WTC11 (cell line): ENCODE data around the gene RETN. TPM values are rescaled to one million over a fixed set of nuclear protein-coding genes. Genes with fewer than 3 reads are reported as not detected.

Source experiments
- ATAC-seq: fragments of 200-7000 bp; cut with Tn5 transposase; 2 replicates; pipeline ENCODE4 v1.10.0; 2021; ENCODE audit warnings: mild to moderate bottlenecking, moderate library complexity
- CTCF ChIA-PET: fragments of 300-600 bp; sonication (Branson Sonifier 250); formaldehyde crosslinking; loops from one replicate; lab custom pipeline; 2021; ENCODE audit warnings: antibody characterized with exemption; lab: Charles Lee
- POLR2A ChIA-PET: fragments of 350-600 bp; sonication (Branson Sonifier 250); formaldehyde crosslinking; loops from one replicate; lab custom pipeline; 2021; ENCODE audit warnings: antibody characterized with exemption; lab: Charles Lee
- DNase-seq: peaks from one replicate; pipeline ENCODE4 v3.0.0; 2021; ENCODE audit warnings: low spot score
- H3K27ac Mint-ChIP-seq: 2 replicates; pipeline ENCODE4 v1.8.0; 2021; ENCODE audit warnings: mixed read lengths
- H3K27me3 Mint-ChIP-seq: 2 replicates; pipeline ENCODE4 v1.8.0; 2021; ENCODE audit warnings: low read depth, mild to moderate bottlenecking, moderate library complexity, mixed read lengths
- H3K36me3 Mint-ChIP-seq: 2 replicates; pipeline ENCODE4 v1.8.0; 2021; ENCODE audit warnings: mixed read lengths
- H3K4me1 Mint-ChIP-seq: 2 replicates; pipeline ENCODE4 v1.8.0; 2022; ENCODE audit warnings: mixed read lengths
- H3K4me3 Mint-ChIP-seq: 2 replicates; pipeline ENCODE4 v1.8.0; 2021; ENCODE audit warnings: mild to moderate bottlenecking, moderate library complexity, mixed read lengths
- H3K9me3 Mint-ChIP-seq: 2 replicates; pipeline ENCODE4 v1.8.0; 2021; ENCODE audit warnings: mixed read lengths
- ATF3 ChIP-seq: sonication (generic); formaldehyde crosslinking; conservative IDR thresholded peaks from 2 replicates; pipeline ENCODE4 v1.8.1; 2022; ENCODE audit warnings: mild to moderate bottlenecking, missing genetic modification reagents
- CTCF ChIP-seq: fragments of 200-600 bp; IDR thresholded peaks from 2 replicates; pipeline ENCODE4 v1.8.0; 2022; ENCODE audit warnings: antibody characterized with exemption
- ERG ChIP-seq: fragments of 250-450 bp; sonication (Bioruptor Pico); IDR thresholded peaks from 2 replicates; pipeline ENCODE4 v1.8.0; 2021; ENCODE audit warnings: mild to moderate bottlenecking
- GRHL2 ChIP-seq: fragments of 250-450 bp; sonication (Bioruptor Pico); IDR thresholded peaks from 2 replicates; pipeline ENCODE4 v1.8.0; 2022; ENCODE audit warnings: mild to moderate bottlenecking, moderate library complexity; ENCODE audit not compliant: insufficient replicate concordance, severe bottlenecking
- SP1 ChIP-seq: sonication (generic); formaldehyde crosslinking; conservative IDR thresholded peaks from 2 replicates; pipeline ENCODE4 v1.8.1; 2022; ENCODE audit warnings: missing genetic modification reagents
- ZNF121 ChIP-seq: sonication (generic); formaldehyde crosslinking; IDR thresholded peaks from 2 replicates; pipeline ENCODE4 v1.8.0; 2023; ENCODE audit warnings: missing genetic modification reagents
- ZNF138 ChIP-seq: sonication (generic); formaldehyde crosslinking; conservative IDR thresholded peaks from 2 replicates; pipeline ENCODE4 v1.8.1; 2022; ENCODE audit warnings: mild to moderate bottlenecking, moderate library complexity, missing genetic modification reagents
- ZSCAN18 ChIP-seq: fragments of 250-450 bp; sonication (Bioruptor Pico); IDR thresholded peaks from 2 replicates; pipeline ENCODE4 v2.1.2; 2022; ENCODE audit warnings: mild to moderate bottlenecking, moderate library complexity
- total RNA-seq: library from RNA; stranded (reverse); gene quantifications from 3 replicates; pipeline ENCODE4 v1.2.3, GENCODE V29; 2021
- TF ChIP-seq, protein P1 (sequence below): sonication (generic); formaldehyde crosslinking; IDR thresholded peaks from 2 replicates; pipeline ENCODE4 v1.8.1; 2022; ENCODE audit warnings: low read depth, missing genetic modification reagents, borderline replicate concordance
- TF ChIP-seq, protein P2 (sequence below): sonication (generic); formaldehyde crosslinking; IDR thresholded peaks from 2 replicates; pipeline ENCODE4 v1.8.0; 2022; ENCODE audit warnings: mild to moderate bottlenecking, missing genetic modification reagents
- TF ChIP-seq, protein P3 (sequence below): fragments of 250-450 bp; sonication (Bioruptor Pico); IDR thresholded peaks from 2 replicates; pipeline ENCODE4 v1.9.0; 2021; ENCODE audit warnings: mild to moderate bottlenecking

The RETN gene
- total RNA-seq, 1 experiment from 2014 or later, result not detected

DNA sequence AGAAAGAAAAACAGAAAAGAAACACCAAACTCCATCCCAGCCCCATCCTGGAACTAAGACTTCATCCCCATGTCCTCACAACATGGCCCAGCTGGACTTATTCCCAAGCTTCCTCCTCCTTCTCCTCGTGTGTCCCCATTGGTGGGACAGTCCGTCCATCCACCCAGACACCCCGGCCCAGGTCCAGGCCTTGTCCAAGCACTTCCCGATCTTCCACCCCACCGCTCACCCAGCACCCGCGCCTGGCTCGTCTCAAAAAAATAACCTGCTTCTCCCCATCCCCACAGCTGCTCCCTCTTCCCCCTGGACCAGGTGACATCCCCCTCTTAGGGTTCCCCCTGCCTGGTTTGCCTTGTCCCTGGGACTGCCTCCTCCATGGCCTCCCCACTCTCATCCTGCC, 34.5 kb downstream of the RETN start (continued):
- TF ChIP-seq, protein P1, sequence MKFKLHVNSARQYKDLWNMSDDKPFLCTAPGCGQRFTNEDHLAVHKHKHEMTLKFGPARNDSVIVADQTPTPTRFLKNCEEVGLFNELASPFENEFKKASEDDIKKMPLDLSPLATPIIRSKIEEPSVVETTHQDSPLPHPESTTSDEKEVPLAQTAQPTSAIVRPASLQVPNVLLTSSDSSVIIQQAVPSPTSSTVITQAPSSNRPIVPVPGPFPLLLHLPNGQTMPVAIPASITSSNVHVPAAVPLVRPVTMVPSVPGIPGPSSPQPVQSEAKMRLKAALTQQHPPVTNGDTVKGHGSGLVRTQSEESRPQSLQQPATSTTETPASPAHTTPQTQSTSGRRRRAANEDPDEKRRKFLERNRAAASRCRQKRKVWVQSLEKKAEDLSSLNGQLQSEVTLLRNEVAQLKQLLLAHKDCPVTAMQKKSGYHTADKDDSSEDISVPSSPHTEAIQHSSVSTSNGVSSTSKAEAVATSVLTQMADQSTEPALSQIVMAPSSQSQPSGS (CRISPR knock-in tag), result no peak
- TF ChIP-seq SP1, result no peak
- TF ChIP-seq, all 79 proteins: peak for 0

DNA sequence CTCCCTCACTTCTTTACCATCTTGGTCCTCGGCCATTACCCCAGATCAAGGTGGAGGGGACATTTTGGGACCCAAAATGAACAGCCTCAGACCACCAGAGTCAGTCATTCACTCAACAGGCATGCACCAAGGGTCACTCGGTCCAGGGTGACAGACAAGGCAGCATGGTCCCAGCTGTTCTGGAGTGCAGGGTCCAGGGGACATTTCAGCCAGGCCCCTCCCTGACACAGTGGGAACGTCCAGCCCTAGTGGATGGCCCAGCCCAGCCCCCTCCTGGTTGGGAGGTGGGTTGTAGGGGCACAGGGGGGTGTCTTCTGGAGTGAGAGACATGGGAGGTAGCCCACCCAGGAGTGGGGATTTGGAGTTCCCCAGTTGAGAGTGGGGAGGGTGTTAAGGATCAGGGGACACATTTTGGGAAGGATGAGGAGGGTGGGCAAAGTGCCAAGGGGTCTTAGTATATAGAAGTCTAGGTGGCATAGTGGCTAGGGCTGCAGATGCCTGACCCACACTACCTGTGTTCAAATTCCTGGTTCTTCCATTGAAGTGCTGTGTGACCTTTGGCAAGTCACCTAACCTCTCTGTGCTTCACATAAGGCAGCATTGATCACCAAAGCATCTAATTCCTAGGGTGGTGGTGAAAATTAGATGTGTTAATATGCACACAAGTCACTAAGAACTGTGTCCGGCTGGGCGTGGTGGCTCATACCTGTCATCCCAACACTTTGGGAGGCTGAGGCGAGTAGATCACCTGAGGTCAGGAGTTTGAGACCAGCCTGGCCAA, 35.6 kb downstream of the RETN start:
- ATAC-seq (no peak), DNase-seq (no peak)
- CTCF ChIA-PET, result no interaction called here
- Mint-ChIP-seq H3K27me3 (peaks cover 2% of the 10 kb centered on the region; the same call in 1 of the 2 replicates), H3K4me3 (no peak overlapping the region), H3K36me3 (no peaks in the 10 kb centered on the region), H3K27ac (no peak overlapping the region), H3K9me3 (no peaks in the 10 kb centered on the region), H3K4me1 (no peaks in the 10 kb centered on the region)
- POLR2A ChIA-PET, result no interaction called here
- TF ChIP-seq ERG (CRISPR knock-in tag), result no peak
- TF ChIP-seq ZNF121, result no peak
- TF ChIP-seq ZSCAN18 (CRISPR knock-in tag), result no peak
- no peak for TF ChIP-seq ZNF138 (CRISPR knock-in tag)
- no peak for TF ChIP-seq ATF3 (CRISPR knock-in tag)
- TF ChIP-seq GRHL2 (CRISPR knock-in tag), result no peak
- TF ChIP-seq, protein P2, sequence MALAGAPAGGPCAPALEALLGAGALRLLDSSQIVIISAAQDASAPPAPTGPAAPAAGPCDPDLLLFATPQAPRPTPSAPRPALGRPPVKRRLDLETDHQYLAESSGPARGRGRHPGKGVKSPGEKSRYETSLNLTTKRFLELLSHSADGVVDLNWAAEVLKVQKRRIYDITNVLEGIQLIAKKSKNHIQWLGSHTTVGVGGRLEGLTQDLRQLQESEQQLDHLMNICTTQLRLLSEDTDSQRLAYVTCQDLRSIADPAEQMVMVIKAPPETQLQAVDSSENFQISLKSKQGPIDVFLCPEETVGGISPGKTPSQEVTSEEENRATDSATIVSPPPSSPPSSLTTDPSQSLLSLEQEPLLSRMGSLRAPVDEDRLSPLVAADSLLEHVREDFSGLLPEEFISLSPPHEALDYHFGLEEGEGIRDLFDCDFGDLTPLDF, result no peak
- TF ChIP-seq CTCF, result no peak
- TF ChIP-seq, protein P3, sequence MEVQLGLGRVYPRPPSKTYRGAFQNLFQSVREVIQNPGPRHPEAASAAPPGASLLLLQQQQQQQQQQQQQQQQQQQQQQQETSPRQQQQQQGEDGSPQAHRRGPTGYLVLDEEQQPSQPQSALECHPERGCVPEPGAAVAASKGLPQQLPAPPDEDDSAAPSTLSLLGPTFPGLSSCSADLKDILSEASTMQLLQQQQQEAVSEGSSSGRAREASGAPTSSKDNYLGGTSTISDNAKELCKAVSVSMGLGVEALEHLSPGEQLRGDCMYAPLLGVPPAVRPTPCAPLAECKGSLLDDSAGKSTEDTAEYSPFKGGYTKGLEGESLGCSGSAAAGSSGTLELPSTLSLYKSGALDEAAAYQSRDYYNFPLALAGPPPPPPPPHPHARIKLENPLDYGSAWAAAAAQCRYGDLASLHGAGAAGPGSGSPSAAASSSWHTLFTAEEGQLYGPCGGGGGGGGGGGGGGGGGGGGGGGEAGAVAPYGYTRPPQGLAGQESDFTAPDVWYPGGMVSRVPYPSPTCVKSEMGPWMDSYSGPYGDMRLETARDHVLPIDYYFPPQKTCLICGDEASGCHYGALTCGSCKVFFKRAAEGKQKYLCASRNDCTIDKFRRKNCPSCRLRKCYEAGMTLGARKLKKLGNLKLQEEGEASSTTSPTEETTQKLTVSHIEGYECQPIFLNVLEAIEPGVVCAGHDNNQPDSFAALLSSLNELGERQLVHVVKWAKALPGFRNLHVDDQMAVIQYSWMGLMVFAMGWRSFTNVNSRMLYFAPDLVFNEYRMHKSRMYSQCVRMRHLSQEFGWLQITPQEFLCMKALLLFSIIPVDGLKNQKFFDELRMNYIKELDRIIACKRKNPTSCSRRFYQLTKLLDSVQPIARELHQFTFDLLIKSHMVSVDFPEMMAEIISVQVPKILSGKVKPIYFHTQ (CRISPR knock-in tag), result no peak
